Measurements from ENCODE around the gene FAM171A1.

FAM171A1 gene

GRCh38 chr10:15200626-15201025, 170.5 kb downstream of the FAM171A1 start:
- Histone ChIP-seq H3K4me1 (ENCODE audit: low read length) (peaks cover 16% of the 10 kb centered on the region), H3F3A (ENCODE audit: insufficient read depth, low read length) (no peaks in the 10 kb centered on the region), H3K9me2 (replicated peaks; ENCODE audit: insufficient read depth, low read length) (no peaks in the 10 kb centered on the region), H3K4me3 (ENCODE audit: low read length) (no peak overlapping the region), H3K27me3 (replicated peaks; ENCODE audit: insufficient read depth, low read length) (no peaks in the 10 kb centered on the region), H3K27ac (ENCODE audit: low read length) (no peak overlapping the region), H3K9ac (ENCODE audit: low read length) (no peak overlapping the region), H3K79me2 (ENCODE audit: low read length) (no peaks in the 10 kb centered on the region), H3K4me2 (ENCODE audit: low read depth, low read length) (no peak overlapping the region), H2AFZ (ENCODE audit: low read length) (no peak overlapping the region), H3K36me3 (replicated peaks; ENCODE audit: insufficient read depth, low read length) (no peaks in the 10 kb centered on the region), H4K20me1 (ENCODE audit: insufficient read depth, low read length) (no peaks in the 10 kb centered on the region), H3K9me3 (replicated peaks; ENCODE audit: insufficient read depth, low read length) (no peaks in the 10 kb centered on the region)
- TF ChIP-seq EZH2phosphoT487 (IDR thresholded peaks at IDR 0.05; ENCODE audit: low read length) (no peak), EZH2 (optimal IDR thresholded peaks at IDR 0.05; ENCODE audit: low read depth, low read length) (no peak)
- TF ChIP-seq, protein P1, sequence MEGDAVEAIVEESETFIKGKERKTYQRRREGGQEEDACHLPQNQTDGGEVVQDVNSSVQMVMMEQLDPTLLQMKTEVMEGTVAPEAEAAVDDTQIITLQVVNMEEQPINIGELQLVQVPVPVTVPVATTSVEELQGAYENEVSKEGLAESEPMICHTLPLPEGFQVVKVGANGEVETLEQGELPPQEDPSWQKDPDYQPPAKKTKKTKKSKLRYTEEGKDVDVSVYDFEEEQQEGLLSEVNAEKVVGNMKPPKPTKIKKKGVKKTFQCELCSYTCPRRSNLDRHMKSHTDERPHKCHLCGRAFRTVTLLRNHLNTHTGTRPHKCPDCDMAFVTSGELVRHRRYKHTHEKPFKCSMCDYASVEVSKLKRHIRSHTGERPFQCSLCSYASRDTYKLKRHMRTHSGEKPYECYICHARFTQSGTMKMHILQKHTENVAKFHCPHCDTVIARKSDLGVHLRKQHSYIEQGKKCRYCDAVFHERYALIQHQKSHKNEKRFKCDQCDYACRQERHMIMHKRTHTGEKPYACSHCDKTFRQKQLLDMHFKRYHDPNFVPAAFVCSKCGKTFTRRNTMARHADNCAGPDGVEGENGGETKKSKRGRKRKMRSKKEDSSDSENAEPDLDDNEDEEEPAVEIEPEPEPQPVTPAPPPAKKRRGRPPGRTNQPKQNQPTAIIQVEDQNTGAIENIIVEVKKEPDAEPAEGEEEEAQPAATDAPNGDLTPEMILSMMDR (IDR thresholded peaks at IDR 0.05; ENCODE audit: low read length), result no peak
- no peak for DNase-seq

DNA sequence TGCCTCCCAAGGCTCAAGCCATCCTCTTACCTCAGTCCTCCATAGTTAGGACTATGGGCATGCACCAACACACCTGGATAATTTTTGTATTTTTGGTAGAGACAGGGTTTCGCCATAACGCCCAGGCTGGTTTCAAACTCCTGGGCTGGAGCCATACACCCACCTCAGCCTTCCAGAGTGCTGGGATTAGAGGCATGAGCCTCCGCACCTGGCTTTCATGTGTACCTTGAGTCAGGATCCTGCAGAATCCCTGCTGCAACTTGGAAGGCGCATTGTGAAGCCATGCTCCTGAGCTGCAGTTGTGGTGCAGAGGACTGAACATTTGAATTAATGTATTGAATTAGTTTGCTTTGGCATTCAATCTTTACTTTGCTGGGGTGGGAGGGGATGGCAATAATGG, 173.2 kb downstream of the FAM171A1 start:
- H3K9me2 ChIP-seq (replicated peaks; ENCODE audit: insufficient read depth, low read length), result no peaks in the 10 kb centered on the region
- H2AFZ ChIP-seq (ENCODE audit: low read length), result no peak overlapping the region
- no peaks in the 10 kb centered on the region for H3K36me3 ChIP-seq (replicated peaks; ENCODE audit: insufficient read depth, low read length)
- H3K9me3 ChIP-seq (replicated peaks; ENCODE audit: insufficient read depth, low read length), result no peaks in the 10 kb centered on the region
- no peaks in the 10 kb centered on the region for H3F3A ChIP-seq (ENCODE audit: insufficient read depth, low read length)
- no peak for DNase-seq
- H3K4me2 ChIP-seq (ENCODE audit: low read depth, low read length), result no peak overlapping the region
- no peak overlapping the region for H3K9ac ChIP-seq (ENCODE audit: low read length)
- no peaks in the 10 kb centered on the region for H3K79me2 ChIP-seq (ENCODE audit: low read length)
- no peak overlapping the region for H3K27ac ChIP-seq (ENCODE audit: low read length)
- TF ChIP-seq, protein P1 (IDR thresholded peaks at IDR 0.05; ENCODE audit: low read length), result no peak
- TF ChIP-seq EZH2phosphoT487 (IDR thresholded peaks at IDR 0.05; ENCODE audit: low read length) (no peak), EZH2 (optimal IDR thresholded peaks at IDR 0.05; ENCODE audit: low read depth, low read length) (no peak)
- H3K27me3 ChIP-seq (replicated peaks; ENCODE audit: insufficient read depth, low read length), result no peaks in the 10 kb centered on the region
- peaks cover 10% of the 10 kb centered on the region for H3K4me1 ChIP-seq (ENCODE audit: low read length)
- H4K20me1 ChIP-seq (ENCODE audit: insufficient read depth, low read length), result no peaks in the 10 kb centered on the region
- no peak overlapping the region for H3K4me3 ChIP-seq (ENCODE audit: low read length)

GRCh38 chr10:15197276-15197675, 173.8 kb downstream of the FAM171A1 start:
- Histone ChIP-seq H3K4me2 (ENCODE audit: low read depth, low read length) (no peak overlapping the region), H3K9me2 (replicated peaks; ENCODE audit: insufficient read depth, low read length) (no peaks in the 10 kb centered on the region)

More at GRCh38 chr10:15197276-15197675, 173.8 kb downstream of the FAM171A1 start:
- Histone ChIP-seq H2AFZ (ENCODE audit: low read length) (no peak overlapping the region), H3K79me2 (ENCODE audit: low read length) (no peaks in the 10 kb centered on the region), H3K9ac (ENCODE audit: low read length) (no peak overlapping the region), H3K27me3 (replicated peaks; ENCODE audit: insufficient read depth, low read length) (no peaks in the 10 kb centered on the region), H3K4me1 (ENCODE audit: low read length) (peaks cover 3% of the 10 kb centered on the region; the same call in 1 of the 2 replicates), H3K9me3 (replicated peaks; ENCODE audit: insufficient read depth, low read length) (no peaks in the 10 kb centered on the region), H3K27ac (ENCODE audit: low read length) (no peak overlapping the region), H3K36me3 (replicated peaks; ENCODE audit: insufficient read depth, low read length) (no peaks in the 10 kb centered on the region), H4K20me1 (ENCODE audit: insufficient read depth, low read length) (no peaks in the 10 kb centered on the region), H3K4me3 (ENCODE audit: low read length) (no peak overlapping the region), H3F3A (ENCODE audit: insufficient read depth, low read length) (no peaks in the 10 kb centered on the region)
- TF ChIP-seq EZH2 (optimal IDR thresholded peaks at IDR 0.05; ENCODE audit: low read depth, low read length), result no peak
- TF ChIP-seq, protein P1 (IDR thresholded peaks at IDR 0.05; ENCODE audit: low read length), result no peak
- no peak for TF ChIP-seq EZH2phosphoT487 (IDR thresholded peaks at IDR 0.05; ENCODE audit: low read length)
- DNase-seq, result no peak
